Right lobe of liver (tissue), 6 donors: ENCODE data around the gene ITGB1BP2. TPM values are rescaled to one million over a fixed set of nuclear protein-coding genes. Genes with fewer than 3 reads are reported as not detected.
"Not testable (repeated sequence)": the region's sequence is repeated elsewhere in the genome, so short reads cannot be mapped to it uniquely, and the experiment has no call there.

Experiments used
- ATAC-seq, 4 donors: fragments of 200-7000 bp; cut with Tn5 transposase; one replicate each; pipeline ENCODE4 v1.9.1; 2020; ENCODE audit warnings: mild to moderate bottlenecking in 4 of 4, moderate library complexity in 4 of 4
- DNase-seq, 3 donors: peaks; one replicate each; pipeline ENCODE4 v3.0.0-alpha.2; 2020
- H3K27ac ChIP-seq, 3 donors: fragments of 200-600 bp; one replicate each; pipeline ENCODE4 v1.8.0; 2022
- H3K27me3 ChIP-seq, 2 donors: fragments of 200-600 bp; one replicate each; pipeline ENCODE4 v1.8.0; 2022
- H3K36me3 ChIP-seq, 4 donors: fragments of 200-600 bp; sonication (generic) in 1 of 4; one replicate each; pipeline versions ENCODE4 v1.5.1 to v1.8.0; 2017 to 2022; ENCODE audit warnings: control low read depth in 1 of 4
- H3K4me1 ChIP-seq, 4 donors: fragments of 200-600 bp; sonication (generic) in 1 of 4; one replicate each; pipeline versions ENCODE4 v1.5.1 to v1.8.0; 2017 to 2022; ENCODE audit warnings: control low read depth in 1 of 4
- H3K4me3 ChIP-seq, 3 donors: fragments of 200-600 bp; one replicate each; pipeline ENCODE4 v1.8.0; 2022
- H3K9me3 ChIP-seq, 4 donors: fragments of 200-600 bp; sonication (generic) in 1 of 4; one replicate each; pipeline versions ENCODE4 v1.5.1 to v1.8.0; 2017 to 2022; ENCODE audit warnings: control low read depth in 1 of 4
- CTCF ChIP-seq, 4 donors: fragments of 200-600 bp in 3 of 4; fragments of 450-650 bp in 1 of 4; IDR thresholded peaks; one replicate each; pipeline versions ENCODE4 v1.5.1 to v1.8.0; 2016 to 2022; ENCODE audit warnings: antibody characterized with exemption in 4 of 4, mild to moderate bottlenecking in 2 of 4
- POLR2A ChIP-seq: fragments of 450-650 bp; IDR thresholded peaks from one replicate; pipeline ENCODE4 v1.6.1; 2017; ENCODE audit warnings: antibody characterized with exemption, mild to moderate bottlenecking
- WGBS: methylation state at CpG from one replicate; pipeline ENCODE4 v1.1.6; 2018; ENCODE audit warnings: low coverage, low lambda C conversion rate; ENCODE audit not compliant: insufficient coverage; ENCODE audit errors: missing lambda C conversion rate; 5-methylcytosine and 5-hydroxymethylcytosine counted together
- intact Hi-C, 2 donors: fragments of 100-400 bp; cut with DNase I; formaldehyde crosslinking; loops; one replicate each; pipeline versions ENCODE4 v1.11.2 to v1.14.1; 2022
- total RNA-seq, 6 experiments: library from RNA; depleted of rRNA in 2 of 6; stranded (reverse); fragments of >200 nt in 2 of 6; fragmentation: NEBNext Ultra II Directional in 3 of 6; extraction: Animal tissue kit (Norgen Biotek cat#: 25700) in 3 of 6; gene quantifications; one replicate each; pipeline versions ENCODE4 v1.1.0 to v1.2.4, GENCODE V29; 2016 to 2023
- donor health status: DM: no; HTN: yes; CAD: no.
- donor health status: DM: no; HTN: no; CAD: no.
- donor health status: DM: no; HTN: no; CAD: no.
- donor health status: DM: no; HTN: yes; CAD: no.
- donor health status: DM: no; HTN: yes; CAD: no.

The ITGB1BP2 gene
- total RNA-seq, 6 experiments from 2014 or later: 0.31 to 0.92 (median 0.66) TPM

- ATAC-seq (peak in 2 of 4 donors; percentile 29 to 36), DNase-seq (no peak)
Measured at GRCh38 chrX:71302461-71303213, 1.1 kb downstream of the ITGB1BP2 start.

GRCh38 chrX:71304561-71304960 is 3.0 kb downstream of the ITGB1BP2 start:
- TF ChIP-seq POLR2A (no peak), CTCF (IDR thresholded peaks at IDR 0.05) (no peak)
- ATAC-seq: no peak
- H3K4me3 ChIP-seq: no peak overlapping the region
- H3K4me1 ChIP-seq: peaks cover 0 to 12% (median 0%) of the 10 kb centered on the region in 4 donors
- WGBS: 65% methylated on average over 2 of the region's 2 CpGs
- H3K9me3 ChIP-seq: no peaks in the 10 kb centered on the region
- intact Hi-C loops: no loop called here
- DNase-seq: no peak
- peaks cover 0 to 3% (median 0%) of the 10 kb centered on the region in 4 donors for H3K36me3 ChIP-seq
- H3K27me3 ChIP-seq: no peaks in the 10 kb centered on the region
- H3K27ac ChIP-seq: no peak overlapping the region

More at GRCh38 chrX:71302461-71303213, 1.1 kb downstream of the ITGB1BP2 start:
- H3K9me3 ChIP-seq: no peaks in the 10 kb centered on the region
- WGBS: 58% methylated on average over 5 of the region's 5 CpGs
- peaks cover 0 to 12% (median 0%) of the 10 kb centered on the region in 4 donors for H3K4me1 ChIP-seq
- H3K4me3 ChIP-seq: no peak overlapping the region
- no peak for TF ChIP-seq CTCF (IDR thresholded peaks at IDR 0.05)
- TF ChIP-seq POLR2A: no peak
- peaks cover 0 to 23% (median 0%) of the 10 kb centered on the region in 4 donors for H3K36me3 ChIP-seq
- intact Hi-C loops: no loop called here
- H3K27ac ChIP-seq: no peak overlapping the region
- no peaks in the 10 kb centered on the region for H3K27me3 ChIP-seq

- H3K9me3 ChIP-seq: no peaks in the 10 kb centered on the region
- DNase-seq: no peak
- H3K36me3 ChIP-seq: no peaks in the 10 kb centered on the region
- no peak overlapping the region for H3K4me3 ChIP-seq
- no peak overlapping the region for H3K27ac ChIP-seq
- TF ChIP-seq POLR2A (no peak), CTCF (IDR thresholded peaks at IDR 0.05) (no peak)
- 92% methylated on average over 7 of the region's 7 CpGs for WGBS
- H3K27me3 ChIP-seq: no peaks in the 10 kb centered on the region
- ATAC-seq: no peak
- H3K4me1 ChIP-seq: no peaks in the 10 kb centered on the region
- intact Hi-C loops: no loop called here
Measured at GRCh38 chrX:71315917-71316316, 14.4 kb downstream of the ITGB1BP2 start.

- H3K27ac ChIP-seq, DNase-seq, H3K36me3 ChIP-seq, H3K27me3 ChIP-seq, intact Hi-C loops, ATAC-seq, H3K4me1 ChIP-seq, H3K9me3 ChIP-seq, H3K4me3 ChIP-seq: not testable (repeated sequence)
- WGBS: no CpG with 5 or more reads among the region's 1 CpG
Measured at GRCh38 chrX:71316959-71317358, 15.4 kb downstream of the ITGB1BP2 start.

GRCh38 chrX:71320126-71320525 is 18.6 kb downstream of the ITGB1BP2 start:
- ATAC-seq: no peak
- Histone ChIP-seq H3K4me3 (no peak overlapping the region), H3K27ac (no peak overlapping the region), H3K27me3 (no peaks in the 10 kb centered on the region), H3K9me3 (no peaks in the 10 kb centered on the region), H3K4me1 (no peaks in the 10 kb centered on the region), H3K36me3 (no peaks in the 10 kb centered on the region)
- DNase-seq: no peak
- 56% methylated on average over 1 of the region's 1 CpG for WGBS
- TF ChIP-seq POLR2A (no peak), CTCF (IDR thresholded peaks at IDR 0.05) (no peak)
- intact Hi-C loops: no loop called here
